ENCODE results near the gene FAM234B. TPM values are rescaled to one million over a fixed set of nuclear protein-coding genes. Genes with fewer than 3 reads are reported as not detected.

FAM234B gene
- total RNA-seq, 4 donors from 2014 or later, result 19.3 to 41.4 (median 25.6) TPM

- WGBS, 2 donors, result 93 to 94% methylated on average over 7 of the region's 7 CpGs
These were observed 36.5 kb upstream of the FAM234B start for GRCh38 chr12:13007496-13008233.

GRCh38 chr12:13008741-13009380 lies 35.3 kb upstream of the FAM234B start:
- TF ChIP-seq, protein P1, sequence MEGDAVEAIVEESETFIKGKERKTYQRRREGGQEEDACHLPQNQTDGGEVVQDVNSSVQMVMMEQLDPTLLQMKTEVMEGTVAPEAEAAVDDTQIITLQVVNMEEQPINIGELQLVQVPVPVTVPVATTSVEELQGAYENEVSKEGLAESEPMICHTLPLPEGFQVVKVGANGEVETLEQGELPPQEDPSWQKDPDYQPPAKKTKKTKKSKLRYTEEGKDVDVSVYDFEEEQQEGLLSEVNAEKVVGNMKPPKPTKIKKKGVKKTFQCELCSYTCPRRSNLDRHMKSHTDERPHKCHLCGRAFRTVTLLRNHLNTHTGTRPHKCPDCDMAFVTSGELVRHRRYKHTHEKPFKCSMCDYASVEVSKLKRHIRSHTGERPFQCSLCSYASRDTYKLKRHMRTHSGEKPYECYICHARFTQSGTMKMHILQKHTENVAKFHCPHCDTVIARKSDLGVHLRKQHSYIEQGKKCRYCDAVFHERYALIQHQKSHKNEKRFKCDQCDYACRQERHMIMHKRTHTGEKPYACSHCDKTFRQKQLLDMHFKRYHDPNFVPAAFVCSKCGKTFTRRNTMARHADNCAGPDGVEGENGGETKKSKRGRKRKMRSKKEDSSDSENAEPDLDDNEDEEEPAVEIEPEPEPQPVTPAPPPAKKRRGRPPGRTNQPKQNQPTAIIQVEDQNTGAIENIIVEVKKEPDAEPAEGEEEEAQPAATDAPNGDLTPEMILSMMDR (IDR thresholded peaks at IDR 0.05), result no peak
- no peak for TF ChIP-seq POLR2A (IDR thresholded peaks at IDR 0.05)
- WGBS, 2 donors, result 93% methylated on average over 5 of the region's 5 CpGs
- intact Hi-C loops (cut with DNase I; ENCODE audit: low total_unique reads), result no loop called here
- no peak for DNase-seq (ENCODE audit: low spot score in 2 of 2)
- H3K4me3 ChIP-seq (ENCODE audit: low read depth, poor library complexity, severe bottlenecking), result no peak overlapping the region

More at GRCh38 chr12:13007496-13008233, 36.5 kb upstream of the FAM234B start:
- no peak overlapping the region for H3K4me3 ChIP-seq (ENCODE audit: low read depth, poor library complexity, severe bottlenecking)
- TF ChIP-seq POLR2A (IDR thresholded peaks at IDR 0.05), result no peak
- TF ChIP-seq, protein P1 (IDR thresholded peaks at IDR 0.05), result no peak
- intact Hi-C loops (cut with DNase I; ENCODE audit: low total_unique reads), result no loop called here
- no peak for DNase-seq (ENCODE audit: low spot score in 2 of 2)

GRCh38 chr12:13011098-13011497 lies 33.1 kb upstream of the FAM234B start:
- intact Hi-C loops (cut with DNase I; ENCODE audit: low total_unique reads), result no loop called here
- TF ChIP-seq, protein P1 (IDR thresholded peaks at IDR 0.05), result no peak
- TF ChIP-seq POLR2A (IDR thresholded peaks at IDR 0.05), result no peak
- H3K4me3 ChIP-seq (ENCODE audit: low read depth, poor library complexity, severe bottlenecking), result no peak overlapping the region
- WGBS, 2 donors, result 90 to 92% methylated on average over 6 of the region's 6 CpGs
- no peak for DNase-seq (ENCODE audit: low spot score in 2 of 2)

GRCh38 chr12:13022851-13023271 lies 21.3 kb upstream of the FAM234B start:
- no peak overlapping the region for H3K4me3 ChIP-seq (ENCODE audit: low read depth, poor library complexity, severe bottlenecking)
- intact Hi-C loops (cut with DNase I; ENCODE audit: low total_unique reads), result loop anchor here (10.0 kb wide), 1 partner anchor 192 kb away; no protein-coding TSS in a partner anchor
- WGBS, 2 donors, result 76% methylated on average over 6 of the region's 6 CpGs
- no peak for TF ChIP-seq POLR2A (IDR thresholded peaks at IDR 0.05)
- TF ChIP-seq, protein P1 (IDR thresholded peaks at IDR 0.05), result no peak
- no peak for DNase-seq (ENCODE audit: low spot score in 2 of 2)

GRCh38 chr12:13023811-13024530 lies 20.2 kb upstream of the FAM234B start:
- 59 to 79% methylated on average over 6 of the region's 6 CpGs for WGBS, 2 donors
- no peak overlapping the region for H3K4me3 ChIP-seq (ENCODE audit: low read depth, poor library complexity, severe bottlenecking)
- peak in 1 of 2 donors; percentile 44 for DNase-seq (ENCODE audit: low spot score in 2 of 2)
- intact Hi-C loops (cut with DNase I; ENCODE audit: low total_unique reads), result loop anchor here (10.0 kb wide), 1 partner anchor 191 kb away; no protein-coding TSS in a partner anchor
- no peak for TF ChIP-seq POLR2A (IDR thresholded peaks at IDR 0.05)
- TF ChIP-seq, protein P1 (IDR thresholded peaks at IDR 0.05), result no peak
